OCI-LY7 (cell line): Measurements from ENCODE around the gene CYP8B1. TPM values are rescaled to one million over a fixed set of nuclear protein-coding genes. Genes with fewer than 3 reads are reported as not detected.

Source experiments
- BruUV-seq: library from RNA; stranded (reverse); fragments of 400-500 nt; replicated peaks from 2 replicates; lab custom pipeline; 2021; lab: Mats Ljungman, UMichigan
- CTCF ChIA-PET: fragments of 300-600 bp; sonication (Branson Sonifier 250); formaldehyde crosslinking; loops from one replicate; lab custom pipeline; 2022; ENCODE audit warnings: antibody characterized with exemption; ENCODE audit not compliant: unreplicated experiment; lab: Charles Lee
- POLR2A ChIA-PET: fragments of 300-600 bp; sonication (Branson Sonifier 250); formaldehyde crosslinking; loops from one replicate; lab custom pipeline; 2022; ENCODE audit warnings: antibody characterized with exemption; lab: Charles Lee
- DNase-seq: peaks from one replicate; pipeline ENCODE4 v3.0.0-alpha.2; 2015; ENCODE audit warnings: low spot score
- H2AFZ ChIP-seq: fragments of 200-600 bp; sonication (generic), shearing (Covaris generic); 2 replicates; pipeline ENCODE4 v1.6.1; 2014; ENCODE audit warnings: mild to moderate bottlenecking, antibody characterized with exemption, low read length, moderate library complexity
- H3K27ac ChIP-seq: fragments of 200-600 bp; sonication (generic); 2 replicates; pipeline ENCODE4 v1.5.1; 2014; ENCODE audit warnings: mixed run types, low read depth, mild to moderate bottlenecking, moderate library complexity, low read length, inconsistent platforms; ENCODE audit not compliant: poor library complexity, severe bottlenecking
- H3K36me3 ChIP-seq: fragments of 200-600 bp; sonication (generic); 2 replicates; pipeline ENCODE4 v1.6.1; 2014; ENCODE audit warnings: mild to moderate bottlenecking, antibody characterized with exemption, low read length, moderate library complexity, mixed read lengths; ENCODE audit not compliant: insufficient read depth
- H3K4me1 ChIP-seq: fragments of 200-600 bp; sonication (generic); 2 replicates; pipeline ENCODE4 v1.5.1; 2014; ENCODE audit warnings: mild to moderate bottlenecking, low read length; ENCODE audit not compliant: insufficient read depth, poor library complexity, severe bottlenecking
- H3K4me2 ChIP-seq: fragments of 200-600 bp; sonication (generic); 2 replicates; pipeline ENCODE4 v1.6.1; 2014; ENCODE audit warnings: mild to moderate bottlenecking, low read length
- H3K4me3 ChIP-seq: fragments of 200-600 bp; sonication (generic); 2 replicates; pipeline ENCODE4 v1.5.1; 2014; ENCODE audit warnings: mild to moderate bottlenecking, low read depth, low read length; ENCODE audit not compliant: poor library complexity, severe bottlenecking
- H3K79me2 ChIP-seq: fragments of 200-600 bp; sonication (generic); 2 replicates; pipeline ENCODE4 v1.6.1; 2016; ENCODE audit warnings: low read depth, mild to moderate bottlenecking, low read length, moderate library complexity, mixed read lengths; ENCODE audit not compliant: insufficient read depth
- H3K9me2 ChIP-seq: fragments of 200-600 bp; sonication (generic); 2 replicates; pipeline ENCODE4 v1.6.1; 2016; ENCODE audit warnings: mild to moderate bottlenecking, low read length, mixed read lengths; ENCODE audit not compliant: insufficient read depth
- H3K9me3 ChIP-seq: fragments of 200-600 bp; sonication (generic); 2 replicates; pipeline ENCODE4 v1.6.1; 2014; ENCODE audit warnings: mild to moderate bottlenecking, mixed run types, low read length, mixed read lengths
- H4K20me1 ChIP-seq: fragments of 200-600 bp; sonication (generic); 2 replicates; pipeline ENCODE4 v1.6.1; 2014; ENCODE audit warnings: mild to moderate bottlenecking, antibody characterized with exemption, low read length, moderate library complexity, mixed read lengths; ENCODE audit not compliant: insufficient read depth
- CTCF ChIP-seq: fragments of 200-600 bp; sonication (generic); conservative IDR thresholded peaks from 2 replicates; pipeline ENCODE4 v1.5.1; 2014; ENCODE audit warnings: mild to moderate bottlenecking, antibody characterized with exemption, low read length, moderate library complexity, mixed read lengths
- EZH2phosphoT487 ChIP-seq: fragments of 200-600 bp; sonication (generic); IDR thresholded peaks from 2 replicates; pipeline ENCODE4 v1.6.1; 2018; ENCODE audit warnings: low read depth, borderline replicate concordance, mild to moderate bottlenecking, mixed run types, antibody characterized with exemption, low read length, moderate library complexity, mixed read lengths
- intact Hi-C: fragments of 100-400 bp; cut with micrococcal nuclease; formaldehyde crosslinking; loops from one replicate; pipeline ENCODE4 v1.10.0; 2022; ENCODE audit not compliant: unreplicated experiment
- total RNA-seq, 2 experiments: library from RNA; depleted of rRNA in 1 of 2; stranded (reverse); fragments of >200 nt in 1 of 2; shearing (Covaris generic) in 1 of 2; gene quantifications; 2 replicates each; pipeline ENCODE4 v1.2.3, GENCODE V29; 2014 to 2022

Gene CYP8B1
- total RNA-seq, 2 experiments from 2014 or later = not detected

GRCh38 chr3:42868841-42869240 lies 6.8 kb downstream of the CYP8B1 start:
- DNase-seq = no peak
- TF ChIP-seq EZH2phosphoT487 (no peak), CTCF (no peak)
- Histone ChIP-seq H4K20me1 (no peaks in the 10 kb centered on the region), H2AFZ (no peak overlapping the region), H3K79me2 (no peaks in the 10 kb centered on the region), H3K36me3 (no peaks in the 10 kb centered on the region), H3K27ac (no peak overlapping the region), H3K9me3 (no peaks in the 10 kb centered on the region), H3K4me2 (no peak overlapping the region), H3K9me2 (no peaks in the 10 kb centered on the region), H3K4me3 (no peak overlapping the region), H3K4me1 (no peaks in the 10 kb centered on the region)
- BruUV-seq = no TSS peak
- ChIA-PET POLR2A (no interaction called here), CTCF (no interaction called here)
- intact Hi-C loops = no loop called here

- no peaks in the 10 kb centered on the region for H3K79me2 ChIP-seq
- H4K20me1 ChIP-seq = no peaks in the 10 kb centered on the region
- H3K4me3 ChIP-seq = no peak overlapping the region
- no peak for DNase-seq
- no peak overlapping the region for H3K4me2 ChIP-seq
- no peaks in the 10 kb centered on the region for H3K4me1 ChIP-seq
- CTCF ChIA-PET = no interaction called here
- POLR2A ChIA-PET = no interaction called here
- no peak for TF ChIP-seq CTCF
- TF ChIP-seq EZH2phosphoT487 = no peak
- intact Hi-C loops = no loop called here
- no peaks in the 10 kb centered on the region for H3K36me3 ChIP-seq
- no peaks in the 10 kb centered on the region for H3K9me2 ChIP-seq
- H2AFZ ChIP-seq = no peak overlapping the region
- H3K27ac ChIP-seq = no peak overlapping the region
- BruUV-seq = no TSS peak
- H3K9me3 ChIP-seq = no peaks in the 10 kb centered on the region
Observed at GRCh38 chr3:42867138-42867537, 8.5 kb downstream of the CYP8B1 start.

- Histone ChIP-seq H3K79me2 (no peaks in the 10 kb centered on the region), H3K9me3 (no peaks in the 10 kb centered on the region), H3K4me2 (no peak overlapping the region), H3K27ac (no peak overlapping the region), H3K4me1 (no peaks in the 10 kb centered on the region), H2AFZ (no peak overlapping the region), H3K4me3 (no peak overlapping the region), H3K9me2 (no peaks in the 10 kb centered on the region), H4K20me1 (no peaks in the 10 kb centered on the region), H3K36me3 (no peaks in the 10 kb centered on the region)
- DNase-seq = no peak
- CTCF ChIA-PET = no interaction called here
- intact Hi-C loops = no loop called here
- TF ChIP-seq EZH2phosphoT487 = no peak
- no peak for TF ChIP-seq CTCF
- POLR2A ChIA-PET = no interaction called here
- no TSS peak for BruUV-seq
Observed at GRCh38 chr3:42865256-42865655, 10.4 kb downstream of the CYP8B1 start.
